GM19468 (cell line): ENCODE measurements around the gene FAM227B.
"Not testable (repeated sequence)": the region's sequence is repeated elsewhere in the genome, so short reads cannot be mapped to it uniquely, and the experiment has no call there.

Source experiments
- ATAC-seq: cut with Tn5 transposase; IDR thresholded peaks from one replicate; pipeline ENCODE4 v1.9.1; 2021; ENCODE audit warnings: mild to moderate bottlenecking, moderate library complexity, moderate number of reproducible peaks; ENCODE audit not compliant: unreplicated experiment; ENCODE audit errors: extremely low read depth

Gene FAM227B

DNA sequence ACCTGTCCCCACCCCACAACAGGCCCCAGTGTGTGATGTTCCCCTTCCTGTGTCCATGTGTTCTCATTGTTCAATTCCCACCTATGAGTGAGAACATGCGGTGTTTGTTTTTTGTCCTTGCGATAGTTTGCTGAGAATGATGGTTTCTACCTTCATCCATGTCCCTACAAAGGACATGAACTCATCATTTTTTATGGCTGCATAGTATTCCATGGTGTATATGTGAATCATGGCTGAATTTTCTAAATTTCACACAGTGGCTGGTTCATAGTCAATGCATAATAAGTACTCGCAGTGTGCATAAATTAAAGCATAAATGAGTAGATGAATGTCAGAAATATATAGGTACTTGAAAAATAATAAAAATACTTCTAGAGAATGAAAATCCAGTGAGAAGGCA lies 8.4 kb downstream of the FAM227B start:
- ATAC-seq: not testable (repeated sequence)

GRCh38 chr15:49610157-49610918 lies 10.3 kb downstream of the FAM227B start:
- no peak for ATAC-seq

GRCh38 chr15:49606594-49606993 lies 14.0 kb downstream of the FAM227B start:
- ATAC-seq: no peak

DNA sequence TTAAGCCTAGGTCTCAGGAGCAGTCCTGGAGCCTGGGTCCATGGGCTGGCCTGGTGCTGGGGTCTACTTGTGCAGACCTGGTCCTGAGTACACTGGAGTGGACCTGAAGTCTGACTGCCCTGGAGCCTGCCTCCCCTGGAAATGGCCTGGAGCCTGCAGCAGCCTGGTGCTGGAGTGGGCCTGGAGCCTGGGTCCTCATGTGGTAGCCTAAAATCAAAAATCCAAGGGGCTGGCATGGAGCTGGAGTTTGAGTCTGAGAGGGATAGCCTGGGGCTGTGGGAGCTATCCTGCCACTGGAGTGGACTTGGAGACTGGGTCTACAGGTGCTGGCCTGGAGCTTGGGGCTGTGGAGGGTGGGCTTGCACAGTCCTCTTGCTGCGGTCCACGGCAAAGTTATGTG lies 15.0 kb downstream of the FAM227B start:
- ATAC-seq: no peak

GRCh38 chr15:49604625-49605409 lies 15.8 kb downstream of the FAM227B start:
- no peak for ATAC-seq

- ATAC-seq: not testable (repeated sequence)
Observed at GRCh38 chr15:49592829-49593316, 27.7 kb downstream of the FAM227B start.

GRCh38 chr15:49589030-49589429 lies 31.6 kb downstream of the FAM227B start:
- ATAC-seq: no peak

GRCh38 chr15:49573421-49573820 lies 47.2 kb downstream of the FAM227B start:
- ATAC-seq: no peak

DNA sequence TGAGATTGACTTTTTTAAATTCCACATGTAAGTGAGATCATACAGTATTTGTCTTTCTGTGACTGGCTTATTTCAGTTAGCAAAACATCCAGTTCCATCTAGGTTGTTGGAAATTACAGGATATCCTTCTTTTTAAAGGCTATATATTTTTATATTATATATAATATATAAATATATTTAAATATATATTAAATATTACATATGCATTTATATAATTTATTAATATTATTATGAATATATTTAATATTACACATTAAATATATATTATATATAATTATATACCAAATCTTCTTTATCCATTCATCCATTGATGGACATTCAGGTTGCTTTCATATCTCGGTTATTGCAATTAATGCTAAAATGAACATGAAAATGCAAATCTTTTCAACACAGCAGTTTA lies 49.9 kb downstream of the FAM227B start:
- no peak for ATAC-seq

DNA sequence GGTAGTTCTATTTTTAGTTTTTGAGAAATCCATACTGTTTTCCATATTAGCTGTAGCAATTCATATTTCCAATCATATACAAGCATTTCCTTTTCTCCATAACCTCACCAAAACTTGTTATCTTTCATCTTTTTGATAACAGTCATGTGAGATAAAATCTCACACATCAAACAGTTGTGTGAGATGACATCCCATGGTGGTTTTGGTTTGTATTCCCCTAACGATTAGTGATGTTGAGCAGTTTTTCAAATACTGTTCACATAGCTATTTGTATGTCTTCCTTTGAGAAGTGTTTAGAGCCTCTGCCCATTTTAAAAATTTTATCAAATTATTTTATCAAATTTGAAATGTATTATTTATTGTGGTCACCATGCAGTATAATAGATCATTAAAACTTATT lies 50.4 kb downstream of the FAM227B start:
- no peak for ATAC-seq

DNA sequence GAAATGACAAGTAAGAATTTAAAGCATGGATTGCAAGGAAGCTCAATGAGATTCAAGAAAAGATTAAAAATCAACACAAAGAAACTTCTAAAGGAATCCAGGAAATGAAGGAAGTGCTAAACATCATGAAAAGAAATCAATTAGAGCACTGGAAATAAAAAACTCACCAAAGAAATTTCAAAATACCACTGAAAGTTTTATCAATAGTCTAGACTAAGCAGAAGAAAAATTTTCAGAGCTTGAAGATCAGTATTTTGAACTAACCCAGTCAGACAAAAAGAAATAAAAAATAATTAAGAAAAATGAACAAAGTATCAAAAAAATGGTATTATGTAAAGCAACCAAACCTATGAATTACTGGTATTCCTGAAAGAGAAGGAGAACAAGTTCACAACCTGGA lies 60.6 kb downstream of the FAM227B start:
- no peak for ATAC-seq

DNA sequence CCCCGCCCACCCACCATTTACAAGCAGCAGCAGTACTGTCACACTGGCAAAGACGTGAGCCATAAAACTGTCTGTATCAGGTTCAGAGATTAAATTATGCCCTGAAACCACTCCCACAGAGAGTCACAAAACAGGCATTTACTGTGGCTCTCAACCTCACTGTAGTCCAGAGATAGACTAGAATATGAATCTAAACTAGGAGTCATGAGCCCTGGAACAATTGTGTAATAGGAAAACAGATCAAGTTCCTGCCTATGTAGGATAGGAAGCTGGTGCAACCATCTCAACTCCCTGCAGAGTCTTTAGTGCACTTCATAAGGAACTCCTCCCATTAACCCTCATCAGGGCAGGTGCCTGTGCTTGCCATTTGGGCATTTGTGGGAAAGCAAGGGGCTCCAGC lies 61.7 kb downstream of the FAM227B start:
- ATAC-seq: no peak

DNA sequence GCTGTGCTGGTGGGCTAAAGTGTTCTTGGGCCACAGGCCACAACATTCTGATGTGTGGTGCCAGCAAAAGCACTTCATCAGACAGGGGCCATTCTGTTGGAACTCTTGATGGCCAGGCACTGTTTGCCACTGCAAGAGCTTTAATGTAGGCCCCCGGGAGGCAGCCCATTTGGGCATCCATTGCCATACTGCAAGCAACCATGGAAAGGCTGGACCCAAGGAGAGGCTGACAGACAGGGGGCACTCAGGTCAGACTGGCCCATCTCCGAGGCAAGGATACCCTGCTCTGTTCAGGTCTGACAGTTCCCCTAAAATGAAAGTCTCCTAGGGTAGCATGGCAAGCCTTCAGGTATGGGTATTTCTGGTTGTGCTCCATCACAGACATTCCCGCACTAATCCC lies 64.2 kb downstream of the FAM227B start:
- no peak for ATAC-seq

DNA sequence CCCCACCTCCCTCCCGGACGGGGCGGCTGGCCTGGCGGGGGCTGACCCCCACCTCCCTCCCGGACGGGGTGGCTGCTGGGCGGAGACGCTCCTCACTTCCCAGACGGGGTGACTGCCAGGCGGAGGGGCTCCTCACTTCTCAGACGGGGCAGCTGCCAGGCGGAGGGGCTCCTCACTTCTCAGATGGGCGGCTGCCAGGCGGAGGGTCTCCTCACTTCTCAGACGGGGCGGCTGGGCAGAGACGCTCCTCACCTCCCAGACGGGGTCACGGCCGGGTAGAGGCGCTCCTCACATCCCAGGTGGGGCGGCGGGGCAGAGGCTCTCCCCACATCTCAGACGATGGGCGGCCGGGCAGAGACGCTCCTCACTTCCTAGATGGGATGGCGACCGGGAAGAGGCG lies 70.3 kb downstream of the FAM227B start:
- ATAC-seq: not testable (repeated sequence)

GRCh38 chr15:49538520-49538919 lies 82.1 kb downstream of the FAM227B start:
- ATAC-seq: no peak

GRCh38 chr15:49530092-49530491 lies 90.5 kb downstream of the FAM227B start:
- no peak for ATAC-seq

GRCh38 chr15:49528289-49528688 lies 92.3 kb downstream of the FAM227B start:
- no peak for ATAC-seq

DNA sequence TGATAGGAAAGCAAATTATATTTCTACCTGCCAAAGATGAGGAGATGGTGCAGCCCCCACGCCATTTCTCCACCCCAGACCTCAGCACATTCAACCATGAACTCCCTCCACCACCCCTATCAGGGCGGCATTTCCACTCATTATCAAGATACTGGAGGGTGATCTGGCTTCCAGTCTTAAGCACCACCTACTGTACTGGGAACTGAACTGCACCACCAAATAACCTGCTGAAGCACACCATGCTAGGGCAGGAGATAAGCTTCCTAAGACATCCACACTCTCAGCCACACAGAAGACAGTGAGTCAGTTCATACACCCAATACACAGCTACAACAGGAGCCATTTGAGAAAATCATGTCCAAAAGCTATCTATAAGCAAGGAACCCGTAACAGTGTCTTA lies 98.8 kb downstream of the FAM227B start:
- ATAC-seq: no peak

DNA sequence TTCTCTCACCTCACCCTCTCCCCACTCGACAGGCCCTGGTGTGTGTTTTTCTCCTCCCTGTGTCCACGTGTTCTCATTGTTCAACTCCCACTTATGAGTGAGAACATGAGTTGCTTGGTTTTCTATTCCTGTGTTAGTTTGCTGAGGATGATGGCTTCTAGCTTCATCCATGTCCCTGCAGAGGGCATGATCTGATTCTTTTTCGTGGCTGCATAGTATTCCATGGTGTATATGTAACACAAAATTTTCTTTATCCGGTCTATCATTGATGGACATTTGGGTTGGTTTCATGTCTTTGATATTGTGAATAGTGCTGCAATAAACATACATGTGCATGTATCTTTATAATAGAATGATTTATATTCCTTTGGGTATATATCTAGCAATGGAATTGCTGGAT lies 107.9 kb downstream of the FAM227B start:
- ATAC-seq: not testable (repeated sequence)

DNA sequence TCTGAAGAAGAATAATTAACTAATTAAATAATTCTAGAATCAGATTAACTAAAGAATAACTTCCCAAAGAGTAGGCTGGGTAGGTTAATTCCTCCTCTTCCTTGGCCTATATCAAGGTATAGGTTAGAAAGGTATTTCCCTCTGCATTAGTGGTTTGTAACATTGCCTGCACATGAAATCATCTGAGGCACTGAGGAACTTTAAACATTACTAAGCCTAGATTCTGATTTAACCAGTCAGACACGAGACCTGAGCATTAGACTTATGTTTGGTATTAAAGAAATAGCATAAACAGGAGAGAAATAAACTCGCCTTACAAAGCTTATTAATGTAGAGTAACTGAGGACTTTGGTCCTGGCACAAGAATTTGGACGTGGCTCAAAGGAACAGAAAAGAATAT lies 113.4 kb downstream of the FAM227B start:
- ATAC-seq: no peak

GRCh38 chr15:49506341-49506740 lies 114.3 kb downstream of the FAM227B start:
- ATAC-seq: no peak
